Measurements from ENCODE around the gene SLC13A4.

DNA sequence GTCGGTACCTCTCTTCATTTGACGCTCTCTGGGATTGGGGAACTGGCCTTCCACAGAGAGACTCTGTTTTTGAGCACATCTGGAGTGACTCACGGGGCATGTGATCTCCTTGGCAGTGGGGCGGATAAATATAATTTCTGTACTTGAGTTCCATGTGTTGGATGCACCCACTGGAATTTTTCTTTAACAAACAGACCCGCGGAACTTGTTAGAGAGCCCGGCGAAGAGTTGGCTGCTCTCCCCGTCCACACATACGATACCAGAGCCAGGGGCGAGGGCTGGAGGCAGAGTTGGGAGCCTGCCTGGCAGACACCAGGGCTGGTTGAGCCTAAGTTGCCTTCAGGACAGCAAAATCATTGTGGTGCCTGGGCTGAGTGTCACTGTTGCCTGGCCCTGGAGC lies 20.8 kb upstream of the SLC13A4 start, which contains the start of gene FAM180A:
- no peak for TF ChIP-seq EP300 (IDR thresholded peaks at IDR 0.05)
- peak; percentile 26 to 43 for TF ChIP-seq POLR2AphosphoS5 (IDR thresholded peaks at IDR 0.05)
- no peak for TF ChIP-seq POLR2A (IDR thresholded peaks at IDR 0.05; ENCODE audit: low read depth)
- TF ChIP-seq, protein P1, sequence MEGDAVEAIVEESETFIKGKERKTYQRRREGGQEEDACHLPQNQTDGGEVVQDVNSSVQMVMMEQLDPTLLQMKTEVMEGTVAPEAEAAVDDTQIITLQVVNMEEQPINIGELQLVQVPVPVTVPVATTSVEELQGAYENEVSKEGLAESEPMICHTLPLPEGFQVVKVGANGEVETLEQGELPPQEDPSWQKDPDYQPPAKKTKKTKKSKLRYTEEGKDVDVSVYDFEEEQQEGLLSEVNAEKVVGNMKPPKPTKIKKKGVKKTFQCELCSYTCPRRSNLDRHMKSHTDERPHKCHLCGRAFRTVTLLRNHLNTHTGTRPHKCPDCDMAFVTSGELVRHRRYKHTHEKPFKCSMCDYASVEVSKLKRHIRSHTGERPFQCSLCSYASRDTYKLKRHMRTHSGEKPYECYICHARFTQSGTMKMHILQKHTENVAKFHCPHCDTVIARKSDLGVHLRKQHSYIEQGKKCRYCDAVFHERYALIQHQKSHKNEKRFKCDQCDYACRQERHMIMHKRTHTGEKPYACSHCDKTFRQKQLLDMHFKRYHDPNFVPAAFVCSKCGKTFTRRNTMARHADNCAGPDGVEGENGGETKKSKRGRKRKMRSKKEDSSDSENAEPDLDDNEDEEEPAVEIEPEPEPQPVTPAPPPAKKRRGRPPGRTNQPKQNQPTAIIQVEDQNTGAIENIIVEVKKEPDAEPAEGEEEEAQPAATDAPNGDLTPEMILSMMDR (IDR thresholded peaks at IDR 0.05): no peak

Measured in esophagus muscularis mucosa (tissue), 4 donors.